ENCODE results near the gene AK1.
"Not testable (repeated sequence)": the region's sequence is repeated elsewhere in the genome, so short reads cannot be mapped to it uniquely, and the experiment has no call there.

Gene AK1

DNA sequence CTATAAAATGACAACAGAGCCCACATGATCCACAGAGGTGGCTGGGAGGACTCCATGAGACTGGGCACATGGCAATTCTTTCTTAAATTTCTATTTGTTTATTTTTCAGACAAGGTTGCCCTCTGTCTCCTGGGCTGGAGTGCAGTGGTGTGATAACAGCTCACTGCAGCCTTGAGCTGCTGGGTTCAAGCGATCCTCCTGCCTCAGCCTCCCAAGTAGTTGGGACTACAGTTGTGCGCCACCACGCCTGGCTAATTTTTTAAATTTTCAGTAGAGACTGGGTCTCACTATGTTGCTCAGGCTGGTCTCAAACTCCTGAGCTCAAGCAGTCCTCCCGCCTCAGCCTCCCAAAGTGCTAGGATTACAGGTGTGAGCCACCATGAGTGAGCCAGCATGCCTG, 31.9 kb downstream of the AK1 start:
- DNase-seq: not testable (repeated sequence)

- no peak for DNase-seq
Observed at GRCh38 chr9:127844821-127845359, 32.6 kb downstream of the AK1 start.

DNA sequence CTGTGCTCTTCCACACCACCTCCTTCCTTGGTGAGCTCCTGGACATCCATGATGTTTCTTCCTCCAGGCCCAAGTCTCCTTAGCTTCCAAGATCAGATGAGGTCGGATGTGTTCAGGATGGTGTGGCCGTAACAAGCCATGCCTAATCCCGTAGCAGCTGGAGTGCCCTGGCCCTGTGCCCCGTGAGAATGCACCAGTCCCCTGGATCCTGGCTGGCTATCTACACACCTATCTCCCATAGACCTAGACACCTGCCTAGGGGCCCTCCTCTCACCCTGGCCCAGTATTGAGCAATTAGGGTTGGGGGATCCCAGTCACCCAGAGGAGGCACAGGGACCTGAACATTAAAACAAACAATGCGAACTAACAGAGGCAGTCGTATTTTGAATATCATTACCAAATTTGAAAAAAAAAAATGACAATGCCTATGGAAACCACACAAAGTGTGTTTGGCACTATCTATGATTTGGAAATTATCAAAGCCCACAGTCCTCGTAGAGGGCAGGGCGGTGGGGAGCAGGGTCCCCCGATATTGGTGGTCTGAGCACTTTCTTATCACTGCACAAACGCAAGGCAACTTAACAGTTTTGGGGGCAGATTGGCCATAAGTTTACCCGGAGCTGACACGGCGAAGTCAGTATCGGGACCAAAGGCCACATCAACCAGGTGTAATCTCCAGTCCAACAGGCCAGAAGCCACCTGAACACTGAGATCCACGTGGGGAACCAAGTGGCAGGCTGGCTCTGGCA, 36.2 kb downstream of the AK1 start:
- no peak for DNase-seq

DNA sequence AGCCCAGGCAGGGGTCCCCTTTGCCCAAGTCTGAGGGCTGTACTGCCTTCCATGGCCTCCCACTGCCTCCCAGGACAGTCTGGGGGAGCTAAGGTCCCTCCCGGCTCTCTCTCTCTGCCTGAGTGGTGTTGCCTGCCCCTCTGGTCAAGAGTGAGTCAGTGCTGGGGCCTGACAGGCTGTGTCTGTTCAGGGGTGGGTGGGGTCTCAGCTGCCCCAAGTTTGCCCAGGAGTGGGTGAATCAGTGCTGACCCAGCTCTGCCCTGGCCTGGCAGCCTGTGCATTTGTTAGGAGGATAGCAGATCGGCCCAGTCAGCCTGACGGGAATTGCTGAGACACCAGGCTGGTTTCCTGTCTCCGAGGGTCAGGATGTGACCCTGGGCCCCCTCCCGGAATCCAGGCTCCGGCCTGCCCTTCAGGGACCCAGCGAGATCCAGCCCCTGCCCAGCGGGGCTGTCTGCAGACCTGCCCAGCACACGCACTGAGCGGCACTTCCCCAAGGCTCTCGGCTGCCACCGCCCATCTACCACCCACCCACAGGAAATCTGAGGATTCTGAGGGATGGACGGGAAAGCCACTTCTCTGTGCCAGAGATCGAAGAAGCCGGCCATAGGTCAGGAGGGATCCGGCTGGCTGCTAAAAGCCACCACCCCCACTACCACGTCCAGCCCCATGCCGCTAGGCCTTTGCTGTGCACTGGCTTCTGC, 38.9 kb downstream of the AK1 start:
- DNase-seq: no peak

DNA sequence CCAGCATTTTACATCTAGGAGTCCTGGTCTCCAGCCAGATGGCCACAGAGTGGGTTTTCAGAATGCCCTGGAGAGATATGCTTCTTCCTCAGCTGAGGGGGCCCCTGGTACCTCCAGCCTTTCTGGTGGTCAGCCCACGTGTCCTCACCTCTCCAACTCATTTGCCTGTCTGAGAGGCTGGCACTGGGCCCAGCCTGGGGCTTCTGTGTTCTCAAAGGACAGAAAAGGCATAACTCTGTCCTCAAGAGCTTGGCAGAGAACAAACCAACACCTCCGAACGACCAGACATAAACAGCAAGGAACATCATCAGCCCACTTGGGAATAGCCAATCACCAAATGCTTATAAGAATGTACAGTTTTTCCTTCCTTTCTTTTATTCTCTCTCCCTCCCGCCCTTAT, 40.1 kb downstream of the AK1 start:
- DNase-seq: no peak

GRCh38 chr9:127836561-127836960, 40.9 kb downstream of the AK1 start:
- DNase-seq: not testable (repeated sequence)

- no peak for DNase-seq
Observed at GRCh38 chr9:127835991-127836516, 41.4 kb downstream of the AK1 start.

DNA sequence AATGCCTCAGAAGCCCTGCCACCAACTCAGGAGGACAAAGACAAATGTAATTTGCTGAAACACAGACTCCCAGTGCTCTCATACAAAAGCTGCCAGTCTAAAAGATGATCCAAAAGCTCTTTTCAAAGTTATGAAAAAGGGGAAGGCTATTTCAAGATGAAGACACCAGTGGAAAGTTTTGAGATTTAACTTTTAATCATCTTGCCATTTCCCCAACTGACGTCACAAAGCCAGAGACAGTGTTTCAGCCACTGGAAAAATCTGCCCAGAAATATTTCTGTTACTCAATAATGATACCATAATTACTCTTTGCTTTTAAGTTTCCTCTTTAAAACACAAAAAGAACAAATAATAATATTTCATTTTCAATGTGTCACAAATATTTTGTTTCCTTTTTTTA, 43.9 kb downstream of the AK1 start:
- no peak for DNase-seq

GRCh38 chr9:127832248-127832647, 45.2 kb downstream of the AK1 start:
- no peak for DNase-seq

- no peak for DNase-seq
Observed at GRCh38 chr9:127829205-127829906, 48.1 kb downstream of the AK1 start.

DNA sequence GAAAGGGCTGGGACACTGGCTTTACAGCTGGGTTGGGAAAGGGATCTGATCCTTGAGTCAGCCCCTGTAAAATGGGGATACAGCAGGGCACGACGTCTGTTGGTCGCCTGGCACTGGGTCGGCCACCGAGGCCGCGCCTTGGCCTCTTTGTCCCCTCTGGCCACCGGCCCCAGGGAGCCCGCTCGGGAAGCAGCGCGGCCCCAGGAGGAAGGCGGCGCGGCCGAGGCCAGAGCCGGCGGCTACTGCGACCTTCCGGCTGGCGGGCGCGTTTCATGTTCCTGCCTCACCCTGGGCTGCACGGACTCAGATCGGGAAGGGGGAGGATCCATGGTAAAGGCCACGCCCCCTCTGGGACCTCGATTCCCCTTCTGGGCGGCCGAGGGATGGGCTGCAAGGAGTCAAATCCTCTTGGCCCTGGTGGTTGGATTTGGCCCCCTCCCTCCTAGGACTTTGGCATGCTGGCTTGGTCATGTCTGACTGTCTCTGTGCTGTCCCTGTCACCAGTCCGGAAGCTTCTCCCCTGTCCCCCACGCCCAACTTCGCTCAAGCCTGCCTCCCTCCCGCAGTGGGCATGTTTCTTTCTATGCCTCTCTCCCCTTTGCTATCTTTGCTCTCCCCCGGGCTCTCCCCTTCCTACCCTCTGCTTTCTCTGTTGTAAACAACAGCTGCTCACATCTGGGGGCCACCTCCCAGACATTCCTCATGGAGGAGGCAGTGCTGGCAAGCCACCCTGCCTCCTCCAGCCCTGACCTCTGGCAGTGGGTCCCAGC, 49.0 kb downstream of the AK1 start:
- DNase-seq: peak; percentile 21

DNA sequence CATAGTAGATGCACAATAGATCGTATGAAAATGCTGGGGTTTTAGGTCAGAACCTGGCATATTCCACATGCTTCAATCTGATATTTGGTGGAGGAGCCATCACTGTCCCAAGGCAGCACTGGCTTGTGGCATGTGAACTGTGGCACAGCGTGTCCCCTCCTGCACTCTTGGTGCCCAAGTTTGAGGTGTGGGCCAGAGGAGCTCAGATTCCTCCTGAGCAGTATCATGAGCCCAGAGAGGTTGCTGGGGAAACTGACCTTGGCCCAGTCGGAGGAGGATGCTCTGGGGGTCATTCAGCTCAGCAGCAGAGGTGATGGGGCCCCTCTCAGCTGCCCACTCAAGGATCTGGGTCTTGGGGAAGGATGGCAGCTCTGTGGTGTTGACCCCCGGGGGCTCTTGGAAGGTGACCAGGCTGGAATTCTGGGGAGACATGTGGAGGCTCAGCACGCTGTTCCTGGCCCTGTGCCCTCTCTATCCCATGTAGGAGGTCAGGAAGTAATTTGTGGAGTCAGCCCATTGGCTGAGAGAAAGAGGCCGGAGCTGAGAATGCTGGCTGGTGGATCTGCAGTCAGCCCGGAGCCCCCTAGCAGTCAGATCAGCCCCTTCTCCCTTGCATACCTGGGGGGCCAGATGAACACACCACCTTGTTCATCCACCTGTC, 51.1 kb downstream of the AK1 start:
- DNase-seq: no peak

- no peak for DNase-seq
Observed at GRCh38 chr9:127825319-127826051, 52.0 kb downstream of the AK1 start.

GRCh38 chr9:127822108-127822507, 55.4 kb downstream of the AK1 start:
- no peak for DNase-seq

DNA sequence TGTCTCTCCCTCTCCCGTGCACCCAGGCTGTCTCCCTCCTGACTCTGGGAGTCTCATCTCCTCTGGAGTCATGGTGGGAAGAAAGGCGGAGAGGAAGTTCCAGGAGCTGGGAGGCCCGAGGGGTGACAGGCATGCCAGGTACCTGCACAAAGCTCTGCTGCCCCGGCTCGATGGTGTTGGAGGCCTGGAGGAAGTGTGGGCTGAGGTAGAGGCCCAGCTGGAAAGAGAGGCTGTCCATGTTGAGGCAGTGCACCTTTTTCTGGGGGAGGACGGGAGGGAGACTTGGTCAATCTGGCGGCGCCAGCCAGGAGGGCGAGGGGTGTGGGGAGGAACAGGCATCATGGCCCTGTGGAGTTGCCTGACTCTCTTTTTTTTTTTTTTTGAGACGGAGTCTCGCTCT, 58.9 kb downstream of the AK1 start:
- DNase-seq: no peak

DNA sequence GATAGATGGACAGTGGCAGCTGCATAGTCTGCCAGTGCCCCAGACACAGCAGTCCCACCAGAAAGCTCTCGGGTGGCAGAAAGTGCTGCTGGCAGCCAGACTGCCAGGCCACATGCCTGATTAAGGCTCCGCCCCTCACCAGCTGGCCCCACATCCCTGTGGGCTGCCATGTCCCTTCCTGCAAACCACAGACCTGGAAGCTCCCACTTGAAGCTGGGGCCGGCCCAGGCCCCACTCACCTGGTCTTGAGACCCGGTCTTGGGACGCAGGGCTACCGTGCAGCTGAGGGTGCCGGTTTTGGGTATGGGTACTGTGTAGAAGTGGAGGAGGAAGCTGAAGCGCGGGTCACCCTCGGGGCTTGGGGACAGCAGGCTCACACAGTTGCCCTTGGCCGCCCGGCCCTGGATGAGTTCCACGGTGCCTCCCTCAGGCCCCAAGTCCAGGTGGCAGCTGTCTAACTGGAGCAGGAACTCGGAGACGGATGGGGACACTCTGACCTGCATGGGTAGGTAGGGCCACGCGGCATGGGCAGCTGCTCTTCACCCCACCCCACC, 59.5 kb downstream of the AK1 start:
- no peak for DNase-seq

DNA sequence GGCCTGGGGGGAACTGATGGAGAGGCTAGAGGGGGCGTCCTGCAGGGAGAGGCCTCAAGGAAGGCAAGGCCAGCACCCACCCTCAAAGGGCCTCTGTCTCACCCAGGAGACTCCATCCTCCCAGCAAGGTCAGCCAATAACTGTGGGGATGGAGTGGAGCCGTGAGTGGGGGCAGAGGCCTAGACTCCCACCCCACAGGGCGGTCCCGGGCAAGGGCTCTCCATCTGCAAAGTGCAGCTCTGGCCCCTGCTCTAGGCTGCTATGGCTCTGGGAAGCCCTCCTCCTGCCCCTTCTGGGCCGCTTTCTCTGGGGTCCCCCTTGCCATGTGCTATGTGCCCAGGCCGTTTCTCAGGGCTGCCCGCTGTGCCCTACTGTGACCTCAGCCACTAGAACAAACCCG, 60.7 kb downstream of the AK1 start:
- DNase-seq: no peak

Measured in NCI-H2107 (cell line).